DMS79 treated with DMSO at 0.1 percent for 48 hours (cell line): ENCODE data around the gene GAS6.

Experiments
- DNase-seq: peaks from one replicate; lab custom pipeline; 2025; lab: John Stamatoyannopoulos, UW

GAS6 gene

GRCh38 chr13:113887700-113888201 lies 23.9 kb upstream of the GAS6 start:
- no peak for DNase-seq

GRCh38 chr13:113886561-113887112 lies 22.8 kb upstream of the GAS6 start:
- DNase-seq = no peak

- DNase-seq = no peak
These were observed 20.9 kb upstream of the GAS6 start for GRCh38 chr13:113884821-113885220.

- DNase-seq = no peak
These were observed 20.3 kb upstream of the GAS6 start for GRCh38 chr13:113883921-113884804.

- no peak for DNase-seq
These were observed 19.5 kb upstream of the GAS6 start for GRCh38 chr13:113883314-113883811.

- DNase-seq = no peak
These were observed 18.8 kb upstream of the GAS6 start for GRCh38 chr13:113882716-113883115.

- DNase-seq = no peak
These were observed 18.4 kb upstream of the GAS6 start for GRCh38 chr13:113882267-113882630.

GRCh38 chr13:113881614-113882266 lies 17.9 kb upstream of the GAS6 start:
- DNase-seq = peak; percentile 100

GRCh38 chr13:113880651-113881611 lies 17.1 kb upstream of the GAS6 start:
- DNase-seq = no peak

GRCh38 chr13:113879494-113880360 lies 15.9 kb upstream of the GAS6 start:
- DNase-seq = peak; percentile 70

- DNase-seq = peak; percentile 100
These were observed 15.1 kb upstream of the GAS6 start for GRCh38 chr13:113879017-113879416.

- DNase-seq = no peak
These were observed 13.5 kb upstream of the GAS6 start for GRCh38 chr13:113877149-113877990.

- DNase-seq = no peak
These were observed 12.7 kb upstream of the GAS6 start for GRCh38 chr13:113876346-113877148.

GRCh38 chr13:113875837-113876281 lies 12.0 kb upstream of the GAS6 start:
- DNase-seq = no peak

GRCh38 chr13:113875429-113875815 lies 11.5 kb upstream of the GAS6 start:
- no peak for DNase-seq

GRCh38 chr13:113874579-113875428 lies 10.9 kb upstream of the GAS6 start:
- DNase-seq = no peak

GRCh38 chr13:113874177-113874576 lies 10.3 kb upstream of the GAS6 start:
- DNase-seq = no peak

GRCh38 chr13:113869263-113869662 lies 5.4 kb upstream of the GAS6 start:
- DNase-seq = no peak
